HepG2 (cell line): ENCODE results near the gene KPNA3. TPM values are rescaled to one million over a fixed set of nuclear protein-coding genes. Genes with fewer than 3 reads are reported as not detected.

ENCODE experiments used
- ATF1 ChIP-seq: IDR thresholded peaks from 2 replicates; pipeline ENCODE4 v1.6.1; 2016; ENCODE audit warnings: mild to moderate bottlenecking, control low read depth
- CEBPB ChIP-seq: IDR thresholded peaks from 2 replicates; pipeline ENCODE4 v1.6.1; 2011; ENCODE audit warnings: low read depth, low read length, improper control_type of control experiment, borderline replicate concordance
- CHD4 ChIP-seq: fragments of 200-600 bp; sonication (generic); IDR thresholded peaks from 2 replicates; pipeline ENCODE4 v1.7.0; 2017; ENCODE audit warnings: mild to moderate bottlenecking, low read length, borderline replicate concordance
- FOXA3 ChIP-seq: IDR thresholded peaks from 2 replicates; pipeline ENCODE4 v1.6.1; 2016; ENCODE audit warnings: missing genetic modification reagents, missing compliant biosample characterization
- HOXA3 ChIP-seq: sonication (generic); formaldehyde crosslinking; IDR thresholded peaks from 2 replicates; pipeline ENCODE4 v1.5.0; 2020; ENCODE audit warnings: missing genetic modification reagents
- IRF2 ChIP-seq: IDR thresholded peaks from 2 replicates; pipeline ENCODE4 v1.6.1; 2018; ENCODE audit warnings: missing genetic modification reagents, missing compliant biosample characterization
- MED8 ChIP-seq: sonication (generic); formaldehyde crosslinking; IDR thresholded peaks from 2 replicates; pipeline ENCODE4 v1.8.1; 2023; ENCODE audit warnings: mild to moderate bottlenecking, missing genetic modification reagents; ENCODE audit not compliant: insufficient replicate concordance
- NCOA2 ChIP-seq: sonication (generic); formaldehyde crosslinking; IDR thresholded peaks from 2 replicates; pipeline ENCODE4 v1.8.0; 2022; ENCODE audit warnings: inconsistent platforms
- NR2F1 ChIP-seq, 2 experiments: fragments of 450-650 bp in 1 of 2; formaldehyde crosslinking in 1 of 2; IDR thresholded peaks; 2 replicates each; pipeline versions ENCODE4 v1.5.0 to v1.6.1; 2016 to 2020; ENCODE audit warnings: mild to moderate bottlenecking in 1 of 2, missing compliant biosample characterization in 1 of 2, missing genetic modification reagents in 1 of 2, moderate library complexity in 1 of 2
- SIX4 ChIP-seq: sonication (generic); formaldehyde crosslinking; IDR thresholded peaks from 2 replicates; pipeline ENCODE4 v1.4.0; 2020; ENCODE audit warnings: missing genetic modification reagents
- SP1 ChIP-seq, 2 experiments: fragments of 450-650 bp in 1 of 2; sonication (generic) in 1 of 2; formaldehyde crosslinking in 1 of 2; IDR thresholded peaks; 2 replicates each; pipeline versions ENCODE4 v1.4.0 to v1.6.1; 2016 to 2020; ENCODE audit warnings: missing genetic modification reagents in 1 of 2
- SRSF9 ChIP-seq: fragments of 200-400 bp; formaldehyde crosslinking; IDR thresholded peaks from 2 replicates; pipeline ENCODE4 v1.6.1; 2018; ENCODE audit warnings: borderline replicate concordance, mild to moderate bottlenecking, low read depth, low read length; ENCODE audit not compliant: insufficient read depth, poor library complexity, severe bottlenecking
- TAF1 ChIP-seq: sonication (generic); formaldehyde crosslinking; IDR thresholded peaks from 2 replicates; pipeline ENCODE4 v1.4.0; 2020; ENCODE audit warnings: missing genetic modification reagents
- YY1 ChIP-seq: IDR thresholded peaks from 2 replicates; pipeline ENCODE4 v1.6.1; 2011; ENCODE audit warnings: low read length, low read depth, moderate library complexity, mild to moderate bottlenecking; ENCODE audit not compliant: insufficient read depth, insufficient replicate concordance
- polyA plus RNA-seq, 8 experiments: library from polyadenylated mRNA; depleted of rRNA in 3 of 8; stranded (reverse) in 7 of 8; unstranded in 1 of 8; fragments of >200 nt; fragmentation: Illumina TruSeq in 4 of 8; extraction: Trizol in 4 of 8; gene quantifications; 2 replicates each; pipeline versions ENCODE4 v1.2.1 to v1.2.3, GENCODE V29; 2011 to 2016; ENCODE audit warnings: low read depth in 4 of 8, missing spikeins in 1 of 8, mixed read lengths in 1 of 8; ENCODE audit not compliant: insufficient read depth in 1 of 8
- total RNA-seq, 5 experiments: library from RNA; depleted of rRNA; stranded (reverse); fragments of >200 nt; fragmentation: Illumina TruSeq; extraction: Trizol; gene quantifications; 2 replicates each; pipeline ENCODE4 v1.2.3, GENCODE V29; 2016; ENCODE audit warnings: low read depth in 1 of 5
- TF ChIP-seq, protein P1 (sequence below), 2 experiments: sonication (generic) in 1 of 2; formaldehyde crosslinking in 1 of 2; IDR thresholded peaks; 2 replicates each; pipeline versions ENCODE4 v1.4.0 to v1.6.1; 2016 to 2020; ENCODE audit warnings: borderline replicate concordance in 1 of 2, low read depth in 1 of 2, mild to moderate bottlenecking in 1 of 2, missing genetic modification reagents in 1 of 2
- TF ChIP-seq, protein P2 (sequence below): sonication (generic); formaldehyde crosslinking; IDR thresholded peaks from 2 replicates; pipeline ENCODE4 v1.4.0; 2020; ENCODE audit warnings: missing genetic modification reagents, low read depth, mild to moderate bottlenecking, borderline replicate concordance
- TF ChIP-seq, protein P3 (sequence below): sonication (generic); formaldehyde crosslinking; conservative IDR thresholded peaks from 2 replicates; pipeline ENCODE4 v1.4.0; 2020; ENCODE audit warnings: missing genetic modification reagents

The KPNA3 gene
- total and polyA plus RNA-seq, 2 of the 13 experiments (the other 11 are each of a cell fraction or from before 2014, with no cell fraction given): 13.0 to 28.9 TPM

DNA sequence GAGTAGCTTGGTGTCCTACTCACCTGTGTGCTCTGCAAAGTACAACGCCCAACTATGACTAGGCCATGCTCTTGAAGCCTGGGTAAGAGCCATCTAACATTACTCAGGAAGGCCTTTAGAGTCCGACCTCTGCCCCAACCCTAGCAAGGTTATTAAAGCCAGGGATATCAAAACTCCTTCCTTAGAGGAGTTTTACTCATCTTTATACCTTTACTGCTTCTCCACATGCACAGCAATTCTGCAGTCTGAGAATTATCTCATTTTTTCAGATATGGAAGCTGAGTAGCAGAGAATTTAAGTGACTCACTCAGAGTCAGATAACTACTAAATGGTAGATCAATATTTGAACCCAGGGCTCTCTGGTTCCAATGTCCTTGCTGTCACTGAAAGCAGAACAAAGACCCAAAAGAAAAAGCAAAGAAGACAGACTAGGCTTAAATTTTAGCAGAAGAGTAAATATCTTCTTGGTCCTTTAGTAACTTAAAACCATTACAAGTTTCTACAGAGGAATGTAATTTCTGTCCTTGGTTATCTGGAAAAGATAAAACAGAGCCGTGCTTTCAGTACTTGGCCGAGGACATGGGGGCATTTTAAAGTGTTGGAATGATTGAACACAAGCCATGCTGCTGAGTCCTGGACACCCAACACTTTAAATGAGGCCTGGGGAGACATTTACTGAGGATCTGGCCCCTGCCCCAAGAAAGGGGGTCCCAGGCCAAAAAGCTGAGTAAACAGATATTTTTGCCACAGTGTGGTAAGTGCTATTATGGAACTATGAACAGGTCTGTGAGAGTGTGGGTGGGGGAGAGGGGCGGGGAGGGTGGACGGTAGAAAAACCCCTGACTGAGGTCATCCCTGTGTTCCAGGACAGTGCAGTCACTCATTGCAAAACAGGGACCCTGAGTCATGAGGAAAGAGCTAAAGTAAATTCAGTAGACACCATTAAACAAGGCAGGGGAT is 18.4 kb upstream of the KPNA3 start (continued):
- peak; percentile 96; the same call in 1 of the 2 replicates for TF ChIP-seq CHD4
- 0 out of 2 replicates have a peak, but pooled peaks have one; percentile 7 for TF ChIP-seq TAF1 (CRISPR knock-in tag)
- peak; percentile 53 for TF ChIP-seq FOXA3 (CRISPR knock-in tag)
- TF ChIP-seq NR2F1 (CRISPR knock-in tag; IDR thresholded peaks at IDR 0.05): peak in 1 of 2 experiments; percentile 38; a peak in 1 of 4 replicates
- TF ChIP-seq SIX4 (CRISPR knock-in tag): peak; percentile 59; the same call in 1 of the 2 replicates
- TF ChIP-seq, protein P1, sequence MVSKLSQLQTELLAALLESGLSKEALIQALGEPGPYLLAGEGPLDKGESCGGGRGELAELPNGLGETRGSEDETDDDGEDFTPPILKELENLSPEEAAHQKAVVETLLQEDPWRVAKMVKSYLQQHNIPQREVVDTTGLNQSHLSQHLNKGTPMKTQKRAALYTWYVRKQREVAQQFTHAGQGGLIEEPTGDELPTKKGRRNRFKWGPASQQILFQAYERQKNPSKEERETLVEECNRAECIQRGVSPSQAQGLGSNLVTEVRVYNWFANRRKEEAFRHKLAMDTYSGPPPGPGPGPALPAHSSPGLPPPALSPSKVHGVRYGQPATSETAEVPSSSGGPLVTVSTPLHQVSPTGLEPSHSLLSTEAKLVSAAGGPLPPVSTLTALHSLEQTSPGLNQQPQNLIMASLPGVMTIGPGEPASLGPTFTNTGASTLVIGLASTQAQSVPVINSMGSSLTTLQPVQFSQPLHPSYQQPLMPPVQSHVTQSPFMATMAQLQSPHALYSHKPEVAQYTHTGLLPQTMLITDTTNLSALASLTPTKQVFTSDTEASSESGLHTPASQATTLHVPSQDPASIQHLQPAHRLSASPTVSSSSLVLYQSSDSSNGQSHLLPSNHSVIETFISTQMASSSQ (IDR thresholded peaks at IDR 0.05; ENCODE audit: low read depth): peak; percentile 62
- TF ChIP-seq, protein P1 (CRISPR knock-in tag; IDR thresholded peaks at IDR 0.05; ENCODE audit: borderline replicate concordance): no peak; the same call in 1 of the 2 replicates
- TF ChIP-seq SRSF9: no peak
- TF ChIP-seq, protein P2, sequence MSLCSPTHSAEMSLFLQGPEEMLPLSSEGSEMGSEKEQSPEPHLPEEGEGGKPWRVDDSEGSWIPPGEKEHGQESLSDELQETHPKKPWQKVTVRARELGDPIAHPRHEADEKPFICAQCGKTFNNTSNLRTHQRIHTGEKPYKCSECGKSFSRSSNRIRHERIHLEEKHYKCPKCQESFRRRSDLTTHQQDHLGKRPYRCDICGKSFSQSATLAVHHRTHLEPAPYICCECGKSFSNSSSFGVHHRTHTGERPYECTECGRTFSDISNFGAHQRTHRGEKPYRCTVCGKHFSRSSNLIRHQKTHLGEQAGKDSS (CRISPR knock-in tag): no peak
- no peak for TF ChIP-seq SP1 (IDR thresholded peaks at IDR 0.05)
- no peak for TF ChIP-seq SP1 (CRISPR knock-in tag; IDR thresholded peaks at IDR 0.05)
- TF ChIP-seq MED8 (CRISPR knock-in tag): peak; percentile 10
- no peak for TF ChIP-seq ATF1
- TF ChIP-seq CEBPB: peak; percentile 92
- peak; percentile 52; the same call in 1 of the 2 replicates for TF ChIP-seq NCOA2
- peak; percentile 0; the same call in 1 of the 2 replicates for TF ChIP-seq HOXA3 (CRISPR knock-in tag)
- TF ChIP-seq, protein P3, sequence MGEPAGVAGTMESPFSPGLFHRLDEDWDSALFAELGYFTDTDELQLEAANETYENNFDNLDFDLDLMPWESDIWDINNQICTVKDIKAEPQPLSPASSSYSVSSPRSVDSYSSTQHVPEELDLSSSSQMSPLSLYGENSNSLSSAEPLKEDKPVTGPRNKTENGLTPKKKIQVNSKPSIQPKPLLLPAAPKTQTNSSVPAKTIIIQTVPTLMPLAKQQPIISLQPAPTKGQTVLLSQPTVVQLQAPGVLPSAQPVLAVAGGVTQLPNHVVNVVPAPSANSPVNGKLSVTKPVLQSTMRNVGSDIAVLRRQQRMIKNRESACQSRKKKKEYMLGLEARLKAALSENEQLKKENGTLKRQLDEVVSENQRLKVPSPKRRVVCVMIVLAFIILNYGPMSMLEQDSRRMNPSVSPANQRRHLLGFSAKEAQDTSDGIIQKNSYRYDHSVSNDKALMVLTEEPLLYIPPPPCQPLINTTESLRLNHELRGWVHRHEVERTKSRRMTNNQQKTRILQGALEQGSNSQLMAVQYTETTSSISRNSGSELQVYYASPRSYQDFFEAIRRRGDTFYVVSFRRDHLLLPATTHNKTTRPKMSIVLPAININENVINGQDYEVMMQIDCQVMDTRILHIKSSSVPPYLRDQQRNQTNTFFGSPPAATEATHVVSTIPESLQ (CRISPR knock-in tag): 0 out of 2 replicates have a peak, but pooled peaks have one; percentile 36
- TF ChIP-seq YY1: peak; percentile 31
- peak; percentile 28; the same call in 1 of the 2 replicates for TF ChIP-seq IRF2 (CRISPR knock-in tag)
